Measurements from ENCODE around the gene DGKE.

The DGKE gene

DNA sequence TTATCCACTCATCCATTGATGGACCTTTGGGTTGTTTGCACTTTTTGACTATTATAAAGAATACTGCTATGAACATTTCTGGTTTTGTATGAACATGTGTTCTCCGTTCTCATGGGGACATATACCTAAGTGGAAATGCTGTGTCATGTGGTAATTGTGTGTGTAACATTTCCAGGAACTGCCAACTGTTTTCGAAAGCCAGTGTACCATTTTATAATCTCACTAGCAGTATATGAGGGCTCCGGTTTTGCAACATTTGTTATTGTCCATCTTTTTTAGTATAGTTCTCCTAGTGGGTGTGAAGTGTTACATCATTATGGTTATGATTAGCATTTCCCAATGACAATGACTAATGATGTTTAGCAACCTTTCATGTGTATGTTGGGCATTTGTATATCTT lies 85.0 kb downstream of the DGKE start:
- no peak for DNase-seq

Data from NCI-H187 (cell line).